GM19238 (cell line): Measurements from ENCODE around the gene PDZD4.

Source experiments
- DNase-seq: peaks from one replicate; pipeline ENCODE4 v3.0.0; 2011; ENCODE audit warnings: low spot score; ENCODE audit not compliant: insufficient read length

PDZD4 gene

DNA sequence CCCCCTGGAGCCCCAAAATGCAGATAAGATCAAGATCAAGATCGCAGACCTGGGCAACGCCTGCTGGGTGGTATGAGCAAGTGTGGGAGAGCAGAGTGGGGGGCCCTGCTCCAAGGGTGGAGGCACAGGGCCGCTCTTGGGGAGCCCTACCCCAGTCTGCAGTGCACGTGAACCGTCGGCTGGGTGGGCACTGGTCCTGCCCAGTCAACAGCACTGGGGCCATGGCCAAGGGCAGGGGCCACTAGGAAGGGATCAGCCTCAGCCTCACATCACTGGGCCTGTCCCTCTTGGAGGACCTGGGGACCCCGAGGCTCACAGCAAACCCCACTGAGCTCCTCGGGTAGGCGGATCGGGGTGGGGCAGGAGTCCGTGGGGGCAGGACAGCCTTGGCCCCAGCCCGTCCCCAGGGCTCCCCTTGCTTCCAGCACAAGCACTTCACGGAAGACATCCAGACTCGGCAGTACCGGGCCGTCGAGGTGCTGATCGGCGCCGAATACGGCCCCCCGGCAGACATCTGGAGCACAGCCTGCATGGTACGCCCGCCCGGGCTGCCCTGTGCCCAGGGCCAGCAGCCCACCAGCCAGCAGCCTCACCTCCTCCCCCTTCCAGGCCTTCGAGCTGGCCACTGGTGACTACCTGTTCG, 45.9 kb downstream of the PDZD4 start:
- DNase-seq = no peak

DNA sequence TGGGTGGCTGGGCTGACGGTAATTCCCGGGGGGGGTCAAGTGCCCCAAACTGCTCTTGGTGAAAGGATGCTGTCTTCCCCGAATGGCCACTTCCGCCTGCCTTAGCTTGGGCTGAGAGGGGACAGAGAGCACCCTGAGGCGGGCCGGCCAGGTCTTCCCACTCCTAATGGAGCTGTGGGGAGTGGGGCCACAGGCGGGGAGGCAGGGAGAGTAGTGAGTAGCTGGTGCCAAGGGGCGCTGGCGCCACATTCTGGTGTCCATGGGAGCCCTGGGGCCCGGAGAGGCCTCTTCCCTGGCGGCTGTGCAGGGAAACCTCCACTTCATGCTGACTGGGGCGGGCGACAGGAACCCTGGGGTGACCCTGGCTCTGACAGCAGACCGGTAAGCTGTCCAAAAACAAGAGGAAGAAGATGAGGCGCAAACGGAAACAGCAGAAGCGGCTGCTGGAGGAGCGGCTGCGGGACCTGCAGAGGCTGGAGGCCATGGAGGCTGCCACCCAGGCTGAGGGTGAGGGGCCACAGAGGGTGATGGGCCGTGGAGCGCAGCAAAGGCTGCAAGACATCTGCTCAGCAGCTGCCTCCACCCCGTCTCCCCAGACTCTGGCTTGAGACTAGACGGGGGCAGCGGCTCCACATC, 46.8 kb downstream of the PDZD4 start:
- no peak for DNase-seq

DNA sequence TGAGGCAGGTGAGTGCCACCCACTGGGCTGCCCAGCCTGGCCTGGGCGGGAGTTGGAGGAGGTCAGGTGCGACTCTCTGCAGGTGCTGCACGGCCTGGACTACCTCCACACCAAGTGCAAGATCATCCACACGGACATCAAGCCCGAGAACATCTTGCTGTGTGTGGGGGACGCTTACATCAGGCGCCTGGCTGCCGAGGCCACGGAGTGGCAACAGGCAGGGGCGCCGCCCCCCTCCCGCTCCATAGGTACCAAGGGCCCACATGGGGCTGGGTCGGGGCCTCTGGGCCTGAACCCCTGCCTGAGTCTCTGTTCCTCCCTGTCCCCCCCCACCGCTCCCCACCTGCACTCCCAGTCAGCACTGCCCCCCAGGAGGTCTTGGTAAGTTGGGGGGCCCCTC, 47.5 kb downstream of the PDZD4 start:
- DNase-seq = no peak

DNA sequence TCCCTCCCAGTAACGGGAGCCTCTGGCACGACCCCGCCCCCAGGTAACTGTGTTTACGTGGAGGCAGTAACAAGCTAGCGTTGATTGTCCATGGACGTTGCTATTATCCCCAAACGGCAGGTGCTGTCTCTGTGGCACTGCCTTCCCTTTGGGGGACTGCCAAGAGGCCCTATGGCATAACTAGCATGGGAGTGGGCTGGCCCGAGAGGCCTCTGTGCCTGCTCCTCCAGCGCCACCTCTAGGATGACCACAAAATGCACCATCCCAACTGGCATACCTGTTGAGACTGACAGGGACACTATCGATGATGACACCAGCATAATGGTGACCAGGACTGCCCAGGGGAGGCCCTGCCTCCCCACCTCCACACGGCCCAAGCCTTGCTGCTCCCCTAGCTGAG, 48.0 kb downstream of the PDZD4 start:
- DNase-seq = no peak

DNA sequence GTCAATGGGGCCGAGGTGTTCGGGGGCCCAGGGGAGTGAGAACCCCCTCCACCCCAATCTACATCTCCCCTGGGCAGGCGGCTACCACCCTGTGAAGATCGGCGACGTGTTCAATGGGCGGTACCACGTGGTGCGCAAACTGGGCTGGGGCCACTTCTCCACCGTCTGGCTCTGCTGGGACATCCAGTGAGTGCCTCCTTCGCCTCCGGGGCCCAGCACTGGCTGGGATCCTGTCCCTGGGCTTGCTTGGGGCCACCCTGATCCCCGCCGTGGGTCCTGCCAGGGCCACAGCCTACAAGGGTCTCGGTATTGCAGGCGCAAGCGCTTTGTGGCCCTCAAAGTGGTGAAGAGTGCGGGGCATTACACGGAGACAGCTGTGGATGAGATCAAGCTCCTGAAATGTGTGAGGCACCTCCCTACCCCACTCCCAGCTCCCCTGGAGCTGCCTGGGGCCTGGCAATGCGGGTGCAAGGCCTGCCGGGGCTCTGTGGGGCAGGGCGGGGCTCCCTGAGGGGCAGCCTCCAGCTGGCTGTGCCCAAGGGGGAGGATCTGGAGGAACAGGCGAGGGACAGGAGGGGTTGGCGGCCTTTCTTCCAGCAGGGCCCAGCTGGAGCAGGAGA, 48.8 kb downstream of the PDZD4 start:
- DNase-seq = no peak

DNA sequence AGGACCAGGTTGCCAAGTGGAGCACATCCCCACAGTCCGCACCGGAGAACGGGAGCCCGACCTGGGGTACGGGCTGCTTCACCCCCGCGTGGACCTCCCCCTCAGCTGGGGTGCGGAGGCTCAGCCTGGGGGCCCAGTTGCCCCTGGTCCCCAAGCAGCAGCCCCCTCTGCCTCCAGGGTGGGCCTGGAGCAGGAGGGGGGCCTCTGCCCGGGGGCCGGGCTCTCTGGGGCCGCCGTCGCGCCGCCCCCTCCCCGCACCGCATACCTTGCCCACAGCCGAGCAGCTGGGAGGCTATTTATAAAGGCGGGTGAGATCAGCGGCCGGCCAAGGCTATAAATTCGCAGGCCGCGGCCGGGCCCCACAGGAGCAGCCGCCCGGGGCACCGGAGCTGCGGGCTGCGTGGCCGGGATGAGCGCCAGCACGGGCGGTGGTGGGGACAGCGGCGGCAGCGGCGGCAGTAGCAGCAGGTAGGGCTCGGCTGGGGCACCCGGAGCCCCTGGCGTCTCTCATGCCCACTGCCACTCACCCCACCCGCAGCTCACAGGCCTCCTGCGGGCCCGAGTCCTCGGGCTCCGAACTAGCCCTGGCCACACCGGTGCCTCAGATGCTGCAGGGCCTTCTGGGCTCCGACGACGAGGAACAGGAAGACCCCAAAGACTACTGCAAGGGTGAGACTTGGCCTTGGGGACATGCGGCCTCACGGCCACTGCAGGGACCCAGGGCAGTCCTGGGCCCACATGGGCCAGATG, 49.5 kb downstream of the PDZD4 start, which contains the start of gene SRPK3:
TSS of gene SRPK3 (plus strand) at position 364 of the 750 bp plus-strand sequence. CDS start at position 410, 46 bp downstream.
- no peak for DNase-seq

DNA sequence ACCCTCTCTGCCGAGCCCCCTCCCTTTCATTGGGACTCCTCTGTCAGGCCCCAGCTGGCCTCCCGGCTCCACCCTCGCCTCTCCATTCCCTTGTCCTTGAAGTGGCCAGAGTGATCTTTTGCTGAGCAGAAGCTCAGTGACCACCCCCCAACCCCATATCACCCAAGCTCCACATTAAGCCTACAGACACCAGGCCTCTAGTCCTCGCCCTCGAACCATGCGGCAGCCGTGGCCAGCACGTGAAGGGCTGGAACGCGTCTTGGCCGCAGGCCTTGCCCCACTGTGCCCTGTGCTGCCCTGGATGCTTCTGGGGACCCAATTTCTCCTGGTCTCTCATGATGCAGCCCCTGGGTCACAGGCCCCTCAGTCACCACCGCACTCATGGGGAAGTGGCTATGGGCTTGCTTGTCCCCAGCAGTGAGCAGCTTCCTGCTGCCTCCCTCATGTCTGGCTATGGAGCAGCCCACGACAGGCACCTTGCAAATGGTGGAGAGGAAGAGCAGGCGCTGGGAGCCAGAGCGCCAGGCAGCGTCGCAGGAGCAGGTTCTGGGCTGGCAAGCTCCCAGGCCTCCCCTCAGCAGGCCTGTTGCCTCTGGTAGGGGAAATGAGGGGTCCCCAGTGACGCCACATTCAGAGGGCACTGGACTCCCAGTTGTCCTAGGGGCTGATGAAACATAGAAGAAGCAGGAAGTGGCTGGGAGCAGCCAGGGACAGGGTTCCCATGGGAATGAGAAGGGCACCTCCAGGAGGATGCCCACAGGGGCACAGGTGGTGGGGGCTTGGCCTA, 50.3 kb downstream of the PDZD4 start:
- DNase-seq = no peak

DNA sequence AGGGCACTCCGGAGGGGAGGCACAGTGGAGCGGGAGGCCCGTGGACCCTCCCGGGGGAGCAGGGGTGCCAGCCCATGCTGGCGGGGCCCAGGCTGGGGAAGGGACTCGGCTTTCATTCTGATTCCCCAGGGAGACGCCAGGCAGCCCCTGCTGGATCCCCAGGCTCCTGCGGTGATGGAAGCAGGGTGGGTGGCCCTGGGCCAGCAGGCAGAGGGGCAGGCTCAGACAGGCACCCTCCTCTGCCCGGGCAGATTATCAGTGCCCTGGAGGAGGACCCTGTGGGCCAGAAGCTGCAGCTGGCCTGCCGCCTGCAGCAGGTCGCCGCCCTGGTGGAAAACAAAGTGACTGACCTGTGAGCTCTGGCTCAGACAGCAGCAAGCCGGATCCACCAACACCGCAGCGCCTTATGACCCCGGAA, 51.7 kb downstream of the PDZD4 start:
- no peak for DNase-seq

DNA sequence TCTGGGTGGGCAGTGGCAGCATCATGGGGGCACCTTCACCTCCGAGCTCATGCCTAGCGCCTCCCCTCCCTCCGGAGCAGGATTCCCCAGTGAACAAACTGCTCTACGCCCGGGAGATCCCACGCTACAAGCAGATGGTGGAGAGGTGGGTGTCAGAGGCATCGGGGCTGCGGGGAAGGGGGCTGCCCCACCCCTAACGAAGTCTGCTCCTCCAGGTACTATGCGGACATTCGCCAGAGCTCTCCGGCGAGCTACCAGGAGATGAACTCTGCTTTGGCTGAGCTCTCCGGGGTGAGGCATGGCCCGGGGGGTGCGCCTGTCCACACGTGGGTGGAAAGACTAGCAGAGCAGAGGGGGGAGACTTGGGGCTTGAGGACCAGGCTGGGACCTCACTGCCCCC, 52.2 kb downstream of the PDZD4 start:
- DNase-seq = no peak

DNA sequence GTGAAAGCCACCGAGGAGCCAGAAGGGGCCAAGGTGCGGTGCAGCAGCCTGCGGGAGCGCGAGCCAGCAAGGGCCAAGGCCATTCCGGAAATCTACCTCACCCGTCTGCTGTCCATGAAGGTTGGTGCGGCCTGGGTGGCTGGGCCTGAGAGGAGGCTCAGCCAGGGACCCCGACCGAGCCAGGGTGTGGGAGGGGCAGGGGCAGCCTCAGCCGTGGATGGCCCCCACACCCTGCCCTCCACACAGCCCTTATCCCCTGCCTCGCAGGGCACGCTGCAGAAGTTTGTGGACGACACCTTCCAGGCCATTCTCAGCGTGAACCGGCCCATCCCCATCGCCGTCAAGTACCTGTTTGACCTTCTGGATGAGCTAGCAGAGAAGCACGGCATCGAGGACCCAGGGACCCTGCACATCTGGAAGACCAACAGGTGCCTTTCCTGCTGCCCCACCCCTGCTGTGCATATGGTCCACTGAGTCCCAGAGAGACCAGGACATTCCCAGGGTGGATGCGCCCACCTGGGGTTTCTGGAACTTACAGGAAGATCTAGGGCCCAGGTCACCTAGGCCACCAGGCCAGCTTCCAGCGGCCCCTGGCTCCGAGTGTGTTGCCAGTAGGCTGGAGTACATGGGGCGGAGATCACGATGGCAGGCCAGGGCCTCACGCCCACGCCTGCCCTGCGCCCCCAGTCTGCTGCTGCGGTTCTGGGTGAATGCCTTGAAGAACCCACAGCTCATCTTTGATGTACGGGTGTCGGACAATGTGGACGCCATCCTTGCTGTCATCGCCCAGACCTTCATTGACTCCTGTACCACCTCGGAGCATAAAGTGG, 52.9 kb downstream of the PDZD4 start:
- no peak for DNase-seq

DNA sequence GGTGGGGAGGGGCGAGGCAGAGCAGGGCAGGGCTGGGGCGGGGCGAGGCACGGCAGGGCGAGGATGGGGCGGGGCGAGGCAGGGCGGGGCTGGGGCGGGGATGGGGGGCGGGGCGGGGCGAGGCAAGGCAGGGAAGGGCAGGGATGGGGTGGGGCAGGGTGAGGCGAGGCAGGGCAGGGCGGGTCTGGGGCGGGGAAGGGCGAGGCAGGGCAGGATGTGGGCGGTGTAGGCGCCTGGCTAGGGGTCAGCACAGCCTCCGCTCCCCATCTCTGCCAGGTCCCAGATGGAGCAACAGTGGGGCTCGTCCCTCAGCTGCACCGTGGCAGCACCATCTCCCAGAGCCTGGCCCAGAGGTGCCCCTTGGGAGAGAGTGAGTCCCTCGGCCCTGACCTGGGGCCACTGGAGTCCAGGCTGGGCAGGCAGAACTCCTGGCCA, 53.7 kb downstream of the PDZD4 start:
- DNase-seq = no peak

DNA sequence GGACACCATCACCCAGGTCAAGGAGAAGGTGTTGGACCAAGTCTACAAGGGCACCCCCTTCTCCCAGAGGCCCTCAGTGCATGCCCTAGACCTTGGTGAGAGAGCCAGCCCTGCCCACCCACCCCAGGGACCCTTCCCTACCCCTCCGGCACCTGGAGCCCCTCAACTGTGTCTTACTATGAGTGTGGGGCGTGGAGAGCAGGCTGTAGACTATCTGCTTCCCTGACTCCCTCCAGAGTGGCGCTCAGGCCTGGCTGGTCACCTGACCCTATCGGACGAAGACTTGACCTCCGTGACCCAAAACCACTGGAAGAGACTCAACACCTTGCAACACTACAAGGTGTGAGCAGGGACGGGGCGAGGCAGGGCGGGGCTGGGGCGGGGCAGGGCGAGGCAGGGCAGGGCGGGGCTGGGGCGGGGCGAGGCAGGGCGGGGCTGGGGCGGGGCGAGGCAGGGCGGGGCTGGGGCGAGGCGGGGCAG, 54.2 kb downstream of the PDZD4 start:
- DNase-seq = no peak

DNA sequence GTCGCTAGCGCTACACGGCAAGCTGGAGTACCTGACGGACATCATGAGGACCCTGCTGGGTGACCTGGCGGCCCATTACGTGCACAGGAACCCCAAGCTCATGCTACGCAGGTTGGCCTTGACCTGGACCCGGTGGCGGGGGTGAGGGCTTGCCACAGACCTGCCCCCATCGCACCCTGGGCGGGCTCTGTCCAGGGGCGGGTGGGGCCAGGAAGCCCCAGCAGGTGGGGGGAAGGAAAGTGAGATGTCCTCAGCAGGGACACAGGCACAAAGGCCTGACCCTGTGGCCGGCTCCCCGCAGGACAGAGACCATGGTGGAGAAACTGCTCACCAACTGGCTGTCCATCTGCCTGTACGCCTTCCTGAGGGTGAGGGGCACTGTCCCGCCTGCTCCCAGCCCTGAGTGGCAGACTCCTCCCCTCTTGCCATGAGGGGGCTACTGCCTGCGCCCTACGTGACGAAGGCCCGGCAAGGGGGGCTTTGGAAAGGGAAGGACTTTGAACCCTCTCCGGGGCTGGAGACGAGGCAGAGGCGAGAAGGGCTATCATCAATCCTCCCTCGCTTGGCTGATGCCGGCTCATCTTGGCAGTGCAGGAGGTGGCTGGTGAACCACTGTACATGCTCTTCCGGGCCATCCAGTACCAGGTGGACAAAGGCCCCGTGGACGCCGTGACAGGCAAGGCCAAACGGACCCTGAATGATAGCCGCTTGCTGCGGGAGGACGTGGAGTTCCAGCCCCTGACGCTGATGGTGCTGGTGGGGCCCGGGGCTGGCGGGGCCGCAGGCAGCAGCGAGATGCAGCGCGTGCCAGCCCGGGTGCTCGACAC, 54.8 kb downstream of the PDZD4 start:
- DNase-seq = no peak

DNA sequence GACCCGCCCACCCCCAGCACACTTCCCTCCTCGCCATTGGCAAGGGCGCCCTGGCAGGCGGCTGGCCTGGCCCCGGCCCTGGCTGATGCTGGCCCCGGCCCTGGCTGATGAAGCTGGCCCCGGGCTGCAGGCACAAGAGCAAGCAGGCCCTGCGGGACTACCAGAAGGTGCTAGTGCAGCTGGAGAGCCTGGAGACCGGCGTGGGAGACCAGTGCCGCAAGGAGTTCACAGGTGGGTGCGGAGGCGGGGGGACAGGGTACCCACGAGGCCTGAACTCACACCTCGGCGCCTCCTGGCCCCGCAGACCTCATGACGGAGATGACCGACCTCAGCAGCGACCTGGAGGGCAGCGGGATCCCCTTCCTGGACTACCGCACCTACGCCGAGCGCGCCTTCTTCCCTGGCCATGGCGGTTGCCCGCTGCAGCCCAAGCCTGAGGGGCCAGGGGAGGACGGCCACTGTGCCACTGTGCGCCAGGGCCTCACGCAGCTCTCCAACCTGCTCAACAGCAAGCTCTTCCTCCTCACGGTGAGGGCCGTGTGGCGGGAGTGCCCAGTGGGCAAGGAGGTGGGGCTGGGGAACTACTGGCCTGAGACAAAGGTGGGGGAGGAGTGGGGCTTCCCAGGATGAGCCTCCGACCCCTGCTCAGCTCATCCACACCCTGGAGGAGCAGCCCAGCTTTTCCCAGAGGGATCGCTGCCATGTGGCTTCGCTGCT, 55.6 kb downstream of the PDZD4 start:
- DNase-seq = no peak

DNA sequence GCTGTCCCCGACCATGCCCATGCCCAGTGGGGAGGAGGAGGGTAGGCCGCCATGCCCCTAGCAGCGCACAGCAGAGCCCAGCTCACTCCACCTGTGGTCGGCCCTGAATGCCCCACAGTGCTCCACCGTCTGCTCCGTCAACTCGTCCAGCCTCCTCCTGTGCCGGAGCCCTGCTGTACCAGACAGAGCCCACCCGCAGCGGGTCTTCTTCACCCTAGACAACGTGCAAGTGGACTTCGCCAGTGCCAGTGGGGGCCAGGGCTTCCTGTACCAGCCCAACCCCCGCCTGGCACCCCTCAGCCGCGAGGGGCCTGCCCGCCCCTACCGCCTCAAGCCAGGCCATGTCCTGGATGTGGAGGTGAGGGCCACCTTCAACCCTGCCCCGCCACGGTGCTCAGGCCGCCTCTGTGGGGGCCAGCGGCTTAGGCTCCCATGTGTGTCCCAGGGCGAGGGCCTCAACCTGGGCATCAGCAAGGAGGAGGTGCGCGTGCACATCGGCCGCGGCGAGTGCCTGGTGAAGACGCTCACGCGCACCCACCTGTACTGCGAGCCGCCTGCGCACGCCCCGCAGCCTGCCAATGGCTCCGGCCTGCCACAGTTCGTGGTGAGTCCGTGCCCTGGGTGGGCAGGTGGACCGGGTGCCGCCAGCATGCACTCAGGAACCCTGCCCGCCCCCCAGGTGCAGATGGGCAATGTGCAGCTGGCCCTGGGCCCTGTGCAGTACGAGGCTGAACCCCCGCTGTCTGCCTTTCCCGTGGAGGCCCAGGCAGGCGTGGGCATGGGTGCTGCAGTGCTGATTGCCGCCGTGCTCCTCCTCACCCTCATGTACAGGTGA, 56.4 kb downstream of the PDZD4 start:
- no peak for DNase-seq

DNA sequence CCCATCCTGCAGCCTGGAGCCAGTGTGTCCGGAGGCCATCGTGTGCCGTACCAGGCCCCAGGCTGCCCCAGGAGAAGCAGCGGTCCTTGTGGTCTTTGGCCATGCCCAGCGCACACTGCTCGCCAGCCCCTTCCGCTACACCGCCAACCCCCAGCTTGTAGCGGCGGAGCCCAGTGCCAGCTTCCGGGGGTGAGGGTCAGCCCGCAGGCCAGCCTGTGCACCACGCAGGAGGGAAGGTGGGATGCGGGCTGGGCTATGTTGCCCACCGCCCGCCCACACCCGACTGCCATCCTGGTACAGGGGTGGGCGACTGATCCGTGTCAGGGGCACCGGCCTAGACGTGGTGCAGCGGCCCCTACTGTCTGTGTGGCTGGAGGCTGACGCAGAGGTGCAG, 57.1 kb downstream of the PDZD4 start:
- DNase-seq = no peak

DNA sequence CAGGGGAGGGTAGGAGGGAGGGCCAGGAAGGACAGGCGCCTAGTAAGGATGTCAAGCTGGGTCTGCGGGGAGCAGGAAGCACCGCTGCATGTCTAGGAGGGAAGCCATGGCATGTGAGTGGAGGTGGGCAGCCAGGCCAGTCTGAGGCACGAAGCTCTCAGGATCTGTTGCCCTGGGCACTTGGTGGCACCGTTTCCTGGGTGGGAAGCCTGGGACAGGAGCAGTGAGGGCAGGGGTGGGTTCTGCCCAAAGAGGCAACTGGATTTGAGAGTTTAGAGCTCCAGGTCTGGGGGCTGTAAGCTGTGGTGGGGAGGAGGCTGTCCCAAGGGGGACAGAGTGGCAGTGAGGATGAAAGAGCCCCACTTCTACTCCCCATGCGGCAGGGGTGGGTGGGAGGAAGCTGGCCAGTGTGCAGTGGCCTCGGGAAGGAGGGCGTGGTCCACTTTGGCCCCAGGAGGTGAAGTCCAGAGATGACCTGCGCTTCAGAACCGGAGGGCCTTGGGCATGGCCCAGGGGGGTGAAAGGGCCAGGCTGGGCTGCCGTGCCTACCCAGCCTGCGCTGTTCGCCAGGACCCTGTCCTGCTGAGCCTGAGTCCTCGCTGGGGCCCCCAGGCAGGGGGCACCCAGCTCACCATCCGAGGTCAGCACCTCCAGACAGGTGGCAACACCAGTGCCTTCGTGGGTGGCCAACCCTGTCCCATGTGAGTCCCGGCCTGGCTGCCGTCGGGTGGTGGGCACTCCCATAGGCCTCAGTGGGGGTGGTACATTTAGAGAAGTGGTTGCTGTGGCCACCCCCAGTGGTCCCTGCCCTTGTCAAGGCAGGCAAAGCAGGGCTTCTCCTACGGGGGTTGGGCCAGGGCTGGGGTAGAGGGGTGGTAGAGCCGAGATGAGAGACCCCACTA, 57.8 kb downstream of the PDZD4 start:
- DNase-seq = no peak
